ENCODE measurements around the gene PHF2.
"Not testable (repeated sequence)": the region's sequence is repeated elsewhere in the genome, so short reads cannot be mapped to it uniquely, and the experiment has no call there.

PHF2 gene

DNA sequence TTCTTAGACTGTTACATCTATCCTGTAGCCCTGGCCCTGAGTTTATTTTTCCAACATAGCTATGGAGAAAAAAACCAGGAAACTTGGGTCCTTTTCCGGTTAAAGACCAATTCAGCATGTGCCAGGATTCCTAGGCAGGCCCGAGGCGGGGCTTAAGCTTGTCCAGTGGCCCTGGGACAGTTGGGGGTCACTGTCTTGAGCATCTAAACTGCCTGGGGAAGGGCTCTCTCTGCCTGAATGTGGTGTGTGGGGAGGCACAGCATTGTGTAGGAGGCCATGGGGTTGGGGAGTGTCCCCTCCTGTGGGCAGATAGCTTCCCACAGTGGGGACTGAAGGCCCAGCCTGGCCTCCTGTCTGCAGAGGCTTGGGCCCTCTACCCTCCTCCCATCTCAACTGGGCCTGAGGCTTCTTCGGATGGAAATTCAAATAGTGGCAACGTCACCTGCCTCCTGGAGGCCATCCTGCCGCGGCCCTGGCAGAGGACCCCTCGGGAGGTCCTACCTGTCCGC lies 88.8 kb downstream of the PHF2 start:
- TF ChIP-seq, protein P1, sequence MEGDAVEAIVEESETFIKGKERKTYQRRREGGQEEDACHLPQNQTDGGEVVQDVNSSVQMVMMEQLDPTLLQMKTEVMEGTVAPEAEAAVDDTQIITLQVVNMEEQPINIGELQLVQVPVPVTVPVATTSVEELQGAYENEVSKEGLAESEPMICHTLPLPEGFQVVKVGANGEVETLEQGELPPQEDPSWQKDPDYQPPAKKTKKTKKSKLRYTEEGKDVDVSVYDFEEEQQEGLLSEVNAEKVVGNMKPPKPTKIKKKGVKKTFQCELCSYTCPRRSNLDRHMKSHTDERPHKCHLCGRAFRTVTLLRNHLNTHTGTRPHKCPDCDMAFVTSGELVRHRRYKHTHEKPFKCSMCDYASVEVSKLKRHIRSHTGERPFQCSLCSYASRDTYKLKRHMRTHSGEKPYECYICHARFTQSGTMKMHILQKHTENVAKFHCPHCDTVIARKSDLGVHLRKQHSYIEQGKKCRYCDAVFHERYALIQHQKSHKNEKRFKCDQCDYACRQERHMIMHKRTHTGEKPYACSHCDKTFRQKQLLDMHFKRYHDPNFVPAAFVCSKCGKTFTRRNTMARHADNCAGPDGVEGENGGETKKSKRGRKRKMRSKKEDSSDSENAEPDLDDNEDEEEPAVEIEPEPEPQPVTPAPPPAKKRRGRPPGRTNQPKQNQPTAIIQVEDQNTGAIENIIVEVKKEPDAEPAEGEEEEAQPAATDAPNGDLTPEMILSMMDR (IDR thresholded peaks at IDR 0.05; ENCODE audit: unreplicated experiment in 3 of 3): no peak
- Mint-ChIP-seq H3K36me3 (ENCODE audit: low read depth) (peaks cover 2% of the 10 kb centered on the region), H3K4me1 (no peaks in the 10 kb centered on the region), H3K27me3 (ENCODE audit: low read depth) (no peaks in the 10 kb centered on the region), H3K9me3 (no peaks in the 10 kb centered on the region), H3K4me3 (no peak overlapping the region), H3K27ac (no peak overlapping the region)

DNA sequence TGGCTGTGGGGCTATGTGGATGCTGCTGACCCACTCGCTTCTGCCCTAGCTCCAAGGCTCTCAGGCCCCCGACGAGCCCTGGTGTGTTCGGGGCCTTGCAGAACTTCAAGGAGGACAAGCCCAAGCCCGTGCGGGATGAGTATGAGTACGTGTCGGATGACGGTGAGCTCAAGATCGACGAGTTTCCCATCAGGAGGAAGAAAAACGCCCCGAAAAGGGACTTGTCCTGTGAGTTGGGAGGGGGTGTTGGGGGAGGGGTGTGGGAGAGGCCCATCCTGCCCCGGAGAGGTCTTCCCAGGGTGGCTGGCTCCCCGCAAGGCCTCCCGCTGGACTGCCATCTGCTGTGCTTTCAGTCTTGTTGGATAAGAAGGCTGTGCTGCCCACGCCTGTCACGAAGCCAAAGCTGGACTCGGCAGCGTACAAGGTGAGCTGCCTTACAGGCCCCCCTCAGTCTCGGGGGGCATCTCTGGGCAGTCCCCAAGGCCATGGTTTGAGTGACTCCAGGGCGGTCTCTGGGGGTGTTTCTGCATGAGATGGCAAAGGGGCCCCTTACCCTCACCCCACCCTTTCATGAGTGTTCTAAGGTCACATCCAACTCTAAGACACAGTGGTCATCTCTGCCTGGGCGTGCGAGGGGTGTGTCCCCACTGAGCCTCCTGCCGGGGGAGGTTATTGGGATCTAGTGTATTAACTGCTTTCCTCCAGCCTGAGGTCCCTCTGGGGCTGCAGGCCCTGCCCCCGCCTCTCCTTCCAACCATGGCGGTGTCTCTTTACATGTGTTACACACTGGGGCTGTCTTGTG lies 89.5 kb downstream of the PHF2 start:
- H3K9me3 Mint-ChIP-seq: no peaks in the 10 kb centered on the region
- no peak overlapping the region for H3K4me3 Mint-ChIP-seq
- H3K4me1 Mint-ChIP-seq: no peaks in the 10 kb centered on the region
- H3K27me3 Mint-ChIP-seq (ENCODE audit: low read depth): peaks cover under 1% of the 10 kb centered on the region
- H3K27ac Mint-ChIP-seq: no peak overlapping the region
- TF ChIP-seq, protein P1 (IDR thresholded peaks at IDR 0.05; ENCODE audit: unreplicated experiment in 3 of 3): no peak
- no peaks in the 10 kb centered on the region for H3K36me3 Mint-ChIP-seq (ENCODE audit: low read depth)

DNA sequence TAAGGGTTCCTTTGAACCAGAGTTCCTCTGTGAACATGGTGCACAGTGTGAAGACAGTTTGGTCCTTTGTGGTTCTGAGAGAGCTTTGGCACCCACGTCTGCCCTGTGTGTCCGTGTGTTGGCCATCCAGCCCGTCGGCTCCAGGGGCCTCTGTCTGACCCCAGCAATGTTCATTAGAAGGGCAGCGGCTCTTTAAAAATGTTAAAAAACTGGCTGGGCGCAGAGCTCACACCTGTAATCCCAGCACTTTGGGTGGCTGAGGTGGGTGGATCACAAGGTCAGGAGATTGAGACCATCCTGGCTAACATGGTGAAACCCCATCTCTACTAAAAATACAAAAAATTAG lies 90.0 kb downstream of the PHF2 start:
- not testable (repeated sequence) for H3K4me1 Mint-ChIP-seq; H3K27ac Mint-ChIP-seq; H3K36me3 Mint-ChIP-seq (ENCODE audit: low read depth); H3K27me3 Mint-ChIP-seq (ENCODE audit: low read depth); H3K9me3 Mint-ChIP-seq; H3K4me3 Mint-ChIP-seq

DNA sequence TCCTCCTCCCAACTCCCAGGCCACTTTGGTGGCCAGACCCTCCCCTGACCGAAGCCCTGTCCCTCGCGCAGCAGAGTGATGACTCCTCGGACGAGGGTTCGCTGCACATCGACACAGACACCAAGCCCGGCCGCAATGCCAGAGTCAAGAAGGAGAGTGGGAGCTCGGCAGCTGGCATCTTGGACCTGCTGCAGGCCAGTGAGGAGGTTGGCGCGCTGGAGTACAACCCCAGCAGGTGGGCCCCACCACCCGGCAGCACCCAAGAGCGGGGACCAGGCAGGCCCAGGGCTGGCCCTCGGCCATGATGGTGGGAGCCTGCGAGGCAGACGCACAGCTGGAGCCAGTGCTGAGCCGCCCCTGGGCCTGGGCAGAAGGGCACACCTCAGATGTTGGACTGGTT lies 90.6 kb downstream of the PHF2 start:
- Mint-ChIP-seq H3K4me3 (no peak overlapping the region), H3K9me3 (no peaks in the 10 kb centered on the region), H3K4me1 (no peaks in the 10 kb centered on the region), H3K27me3 (ENCODE audit: low read depth) (peaks cover 6% of the 10 kb centered on the region), H3K27ac (no peak overlapping the region), H3K36me3 (ENCODE audit: low read depth) (no peaks in the 10 kb centered on the region)
- TF ChIP-seq, protein P1 (IDR thresholded peaks at IDR 0.05; ENCODE audit: unreplicated experiment in 3 of 3): no peak

DNA sequence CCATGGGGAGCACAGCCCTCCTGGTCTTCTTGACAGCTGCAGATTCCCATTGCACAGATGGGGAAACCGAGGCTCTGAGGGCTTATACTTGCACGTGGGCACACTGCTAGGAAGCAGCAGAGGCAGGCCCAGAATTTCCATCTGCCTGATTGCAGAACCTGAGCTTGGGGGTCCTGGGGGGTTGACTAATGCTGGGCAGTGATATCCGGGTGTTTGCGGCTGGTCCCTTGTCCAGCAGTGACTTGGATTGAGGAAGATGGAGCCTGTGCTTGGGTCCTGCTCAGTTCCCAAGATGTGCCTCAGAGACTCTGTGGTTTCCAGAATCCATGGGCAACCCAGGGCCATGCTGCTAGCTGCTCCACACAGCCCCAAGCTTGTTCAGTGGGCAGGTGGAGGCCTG lies 91.2 kb downstream of the PHF2 start:
- Mint-ChIP-seq H3K9me3 (no peaks in the 10 kb centered on the region), H3K27ac (no peak overlapping the region), H3K4me1 (no peaks in the 10 kb centered on the region), H3K36me3 (ENCODE audit: low read depth) (peaks cover 2% of the 10 kb centered on the region), H3K27me3 (ENCODE audit: low read depth) (peaks cover 6% of the 10 kb centered on the region), H3K4me3 (no peak overlapping the region)
- TF ChIP-seq, protein P1 (IDR thresholded peaks at IDR 0.05; ENCODE audit: unreplicated experiment in 3 of 3): no peak

DNA sequence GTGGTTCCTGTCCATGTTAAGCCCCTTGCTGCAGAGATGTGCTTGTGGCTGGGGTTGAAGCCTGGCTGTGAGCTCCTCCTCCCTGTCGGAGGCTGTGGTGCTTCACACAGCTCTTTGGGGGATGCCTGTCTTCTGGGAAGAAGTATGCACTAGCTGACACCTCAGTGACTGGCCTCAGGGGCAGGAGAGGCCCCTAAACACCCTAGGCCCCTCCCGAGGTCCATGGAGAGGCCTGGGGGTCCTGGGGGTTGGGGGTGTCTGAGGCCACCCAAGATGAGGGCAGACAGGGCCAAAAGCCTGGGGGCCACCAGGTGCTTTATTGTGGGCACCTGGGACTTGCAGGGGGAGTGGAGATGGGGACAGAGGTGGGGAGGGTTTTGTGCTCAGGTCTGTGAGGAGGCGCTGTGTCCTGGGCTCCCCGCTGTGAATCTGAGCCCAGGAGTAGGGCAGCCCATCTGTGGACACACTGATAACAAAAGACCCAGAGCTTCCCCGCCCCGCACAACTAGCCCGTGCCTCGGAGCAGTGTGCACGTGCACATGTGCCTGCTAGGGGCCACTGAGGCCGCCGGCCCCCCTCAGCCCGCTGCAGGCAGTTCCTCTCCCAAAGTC lies 92.0 kb downstream of the PHF2 start:
- Mint-ChIP-seq H3K36me3 (ENCODE audit: low read depth) (peaks cover 4% of the 10 kb centered on the region), H3K4me1 (no peaks in the 10 kb centered on the region), H3K27ac (no peak overlapping the region), H3K27me3 (ENCODE audit: low read depth) (peaks cover 11% of the 10 kb centered on the region), H3K4me3 (no peak overlapping the region), H3K9me3 (no peaks in the 10 kb centered on the region)
- TF ChIP-seq, protein P1 (IDR thresholded peaks at IDR 0.05; ENCODE audit: unreplicated experiment in 3 of 3): no peak
